ENCODE data around the gene ROPN1B. TPM values are rescaled to one million over a fixed set of nuclear protein-coding genes. Genes with fewer than 3 reads are reported as not detected.

ROPN1B gene
- polyA plus RNA-seq, 10 donors = 0.16 to 0.91 (median 0.43) TPM; not detected in 2

DNA sequence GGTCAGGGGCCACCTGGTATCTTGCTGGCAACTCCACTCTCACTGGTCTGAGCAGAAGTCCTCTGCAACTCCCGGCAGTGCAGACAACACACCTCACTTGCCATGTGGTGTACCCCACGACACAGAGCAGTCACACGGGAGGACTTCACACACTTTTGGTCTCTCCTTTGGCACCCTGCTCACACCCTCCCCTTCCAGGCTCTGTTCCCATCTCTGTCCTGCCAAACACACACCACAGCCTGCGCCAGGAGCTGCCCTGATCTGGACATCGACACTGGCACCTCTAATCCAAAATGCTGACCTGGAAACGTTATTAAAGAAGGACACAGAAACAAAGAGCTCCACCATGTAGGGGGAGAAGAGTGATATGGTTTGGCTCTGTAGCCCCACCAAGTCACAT is 57.8 kb downstream of the ROPN1B start:
- no peak for DNase-seq

DNA sequence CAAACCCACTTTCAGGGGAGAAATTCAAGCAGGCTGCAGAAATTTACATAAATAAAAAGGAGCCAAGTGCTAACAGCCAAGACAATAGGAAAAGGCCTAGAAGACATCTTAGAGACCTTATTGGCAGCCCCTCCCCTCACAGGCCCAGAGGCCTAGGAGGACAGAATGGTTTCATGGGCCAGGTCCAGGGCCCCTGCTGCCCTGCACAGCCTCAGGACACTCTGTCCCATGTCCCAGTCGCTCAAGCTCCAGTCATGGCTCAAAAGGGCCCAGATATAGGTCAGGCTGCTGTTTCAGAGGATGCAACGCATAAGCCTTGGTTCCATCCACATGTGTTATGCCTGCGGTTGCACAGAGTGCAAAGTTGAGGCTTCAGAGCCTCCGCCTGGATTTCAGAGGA is 59.1 kb downstream of the ROPN1B start:
- DNase-seq = no peak

- no peak for DNase-seq
Observed at GRCh38 chr3:126029241-126029640, 60.3 kb downstream of the ROPN1B start.

DNA sequence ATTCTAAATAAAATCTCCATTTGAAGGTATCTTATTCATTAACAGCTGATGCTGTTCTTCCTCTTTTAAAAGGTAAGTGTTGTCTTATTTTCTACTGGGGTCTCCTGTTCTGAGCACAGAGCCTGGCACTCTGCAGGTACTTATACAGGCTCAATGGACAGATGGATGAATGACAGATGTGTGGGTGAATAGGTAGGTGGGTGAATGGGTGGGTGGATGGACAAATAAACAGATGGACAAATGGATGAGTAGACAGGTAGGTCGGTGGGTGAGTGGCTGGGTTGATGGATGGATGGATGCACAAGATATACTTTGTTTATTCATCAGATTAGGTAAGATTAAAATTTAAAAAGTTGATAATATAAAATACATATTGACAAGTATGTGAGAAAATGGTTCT is 61.5 kb downstream of the ROPN1B start:
- no peak for DNase-seq

- no peak for DNase-seq
Observed at GRCh38 chr3:126031981-126032471, 63.0 kb downstream of the ROPN1B start.

Other genes starting within 250 kb of the ROPN1B start
- gene SLC41A3, start 114.9 kb downstream of the ROPN1B start, polyA plus RNA-seq (ENCODE audit: insufficient read length in 10 of 10) = 10 to 100 TPM; 32.9 to 46.4 (median 40.2) TPM
- gene ALDH1L1, start 211.4 kb downstream of the ROPN1B start, polyA plus RNA-seq (ENCODE audit: insufficient read length in 10 of 10) = under 1 TPM; 0.15 to 0.44 (median 0.23) TPM